DND-41 (cell line): ENCODE results near the gene CRBN.

ENCODE experiments used
- ATAC-seq: fragments of 200-7000 bp; cut with Tn5 transposase; 3 replicates; pipeline ENCODE4 v1.9.1; 2021; ENCODE audit warnings: low read depth; ENCODE audit not compliant: insufficient read depth
- DNase-seq: peaks from one replicate; pipeline ENCODE4 v3.0.0-alpha.2; 2020
- H2AFZ ChIP-seq: 2 replicates; pipeline ENCODE4 v1.6.0; 2012; ENCODE audit warnings: low read depth, low read length
- H3K27ac ChIP-seq: 2 replicates; pipeline ENCODE4 v1.5.1; 2012; ENCODE audit warnings: low read length, inconsistent platforms
- H3K27me3 ChIP-seq: fragments of 200-600 bp; sonication (generic); 2 replicates; pipeline ENCODE4 v1.6.0; 2012; ENCODE audit warnings: low read length, mild to moderate bottlenecking, inconsistent platforms; ENCODE audit not compliant: insufficient read depth, poor library complexity
- H3K36me3 ChIP-seq: 2 replicates; pipeline ENCODE4 v1.5.1; 2012; ENCODE audit warnings: low read length, inconsistent platforms; ENCODE audit not compliant: insufficient read depth
- H3K4me1 ChIP-seq: 2 replicates; pipeline ENCODE4 v1.5.1; 2012; ENCODE audit warnings: mild to moderate bottlenecking, low read length; ENCODE audit not compliant: insufficient read depth
- H3K4me2 ChIP-seq: 2 replicates; pipeline ENCODE4 v1.6.0; 2012; ENCODE audit warnings: mild to moderate bottlenecking, moderate library complexity, low read length, inconsistent platforms; ENCODE audit not compliant: insufficient read depth
- H3K4me3 ChIP-seq, 2 experiments: fragments of 200-600 bp in 1 of 2; shearing (Covaris generic) in 1 of 2; 2 replicates each; pipeline ENCODE4 v1.5.1; 2012 to 2016; ENCODE audit warnings: inconsistent platforms in 2 of 2, low read length in 2 of 2, mild to moderate bottlenecking in 2 of 2, low read depth in 1 of 2, moderate library complexity in 1 of 2
- H3K79me2 ChIP-seq: 2 replicates; pipeline ENCODE4 v1.6.0; 2012; ENCODE audit warnings: low read length, inconsistent platforms; ENCODE audit not compliant: insufficient read depth
- H3K9ac ChIP-seq: 2 replicates; pipeline ENCODE4 v1.6.0; 2012; ENCODE audit warnings: low read depth, mild to moderate bottlenecking, inconsistent platforms, low read length, moderate library complexity
- H3K9me3 ChIP-seq: 2 replicates; pipeline ENCODE4 v1.5.1; 2012; ENCODE audit warnings: low read length, moderate library complexity, mild to moderate bottlenecking, inconsistent platforms; ENCODE audit not compliant: insufficient read depth, severe bottlenecking
- H4K20me1 ChIP-seq: 2 replicates; pipeline ENCODE4 v1.6.0; 2012; ENCODE audit warnings: low read length; ENCODE audit not compliant: insufficient read depth
- CTCF ChIP-seq: IDR thresholded peaks from 2 replicates; pipeline ENCODE4 v1.5.1; 2012; ENCODE audit warnings: borderline replicate concordance, low read length, moderate library complexity, mild to moderate bottlenecking; ENCODE audit not compliant: poor library complexity, severe bottlenecking; ENCODE audit errors: extremely low read depth
- EZH2 ChIP-seq: IDR thresholded peaks from 3 replicates; pipeline ENCODE4 v1.6.1; 2012; ENCODE audit warnings: borderline replicate concordance, low read depth, mild to moderate bottlenecking, moderate library complexity, low read length, inconsistent platforms; ENCODE audit not compliant: severe bottlenecking

Gene CRBN

DNA sequence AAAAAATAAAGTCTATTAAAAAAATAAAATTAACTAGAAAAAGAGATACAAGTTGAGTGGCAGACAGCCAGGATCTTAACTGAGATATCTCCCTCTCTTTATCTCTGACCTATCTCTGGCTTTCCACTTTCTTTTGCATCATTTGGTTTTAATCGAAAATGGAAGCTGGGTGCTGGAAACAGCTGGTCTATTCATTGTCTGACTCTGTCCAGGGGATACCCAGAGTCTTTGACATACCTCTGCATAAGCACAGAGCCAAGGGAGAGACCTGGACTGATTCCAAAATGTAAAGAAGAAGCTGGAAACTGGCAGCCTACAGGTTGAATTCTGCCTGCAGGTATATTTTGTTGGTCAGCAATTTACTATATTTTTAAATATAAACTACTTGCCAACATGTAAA lies 29.6 kb upstream of the CRBN start:
- no peak overlapping the region for H3K4me3 ChIP-seq
- DNase-seq (no peak), ATAC-seq (no peak)
- no peaks in the 10 kb centered on the region for H3K4me1 ChIP-seq
- no peak overlapping the region for H3K27ac ChIP-seq
- TF ChIP-seq CTCF (no peak), EZH2 (no peak)
- H3K4me2 ChIP-seq = no peak overlapping the region
- H3K27me3 ChIP-seq = no peaks in the 10 kb centered on the region
- no peak overlapping the region for H2AFZ ChIP-seq
- H3K36me3 ChIP-seq = no peaks in the 10 kb centered on the region
- H3K9ac ChIP-seq = no peak overlapping the region
- H3K79me2 ChIP-seq = no peaks in the 10 kb centered on the region
- H4K20me1 ChIP-seq = no peaks in the 10 kb centered on the region
- H3K9me3 ChIP-seq = no peaks in the 10 kb centered on the region

GRCh38 chr3:3201611-3202010 lies 22.1 kb upstream of the CRBN start:
- Histone ChIP-seq H4K20me1 (no peaks in the 10 kb centered on the region), H3K4me2 (no peak overlapping the region), H3K9ac (no peak overlapping the region), H3K27me3 (no peaks in the 10 kb centered on the region), H3K36me3 (no peaks in the 10 kb centered on the region), H3K9me3 (no peaks in the 10 kb centered on the region), H3K4me3 (no peak overlapping the region), H3K79me2 (no peaks in the 10 kb centered on the region), H3K4me1 (no peaks in the 10 kb centered on the region), H3K27ac (no peak overlapping the region), H2AFZ (no peak overlapping the region)
- DNase-seq (no peak), ATAC-seq (no peak)
- TF ChIP-seq EZH2 (no peak), CTCF (no peak)

DNA sequence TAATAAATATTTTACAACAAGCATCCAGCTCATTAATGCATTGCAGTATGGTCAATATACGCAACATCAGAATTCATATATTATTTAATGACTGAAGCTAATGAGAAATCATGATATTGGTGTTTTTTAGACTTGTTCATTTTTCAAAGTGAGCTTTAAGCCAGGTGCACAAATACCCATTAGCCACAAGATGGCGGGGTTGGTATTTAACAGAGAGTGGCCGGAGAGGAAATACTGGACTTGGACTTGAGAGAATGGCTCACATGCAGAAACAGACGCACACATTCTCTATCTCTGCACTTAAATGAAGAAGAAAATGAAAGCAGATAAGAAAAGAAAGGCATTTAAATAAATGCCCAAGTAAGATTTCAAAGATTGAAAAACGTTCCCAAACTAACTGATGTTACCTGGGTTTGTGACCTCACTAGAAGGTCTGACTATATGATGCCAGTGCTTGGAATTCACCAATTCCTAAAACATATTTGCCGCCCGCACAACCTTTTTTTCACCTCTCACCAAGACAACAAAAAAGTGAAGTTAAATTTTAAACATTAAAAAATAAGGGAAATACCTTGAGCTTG lies 21.2 kb upstream of the CRBN start:
- H3K9ac ChIP-seq = no peak overlapping the region
- DNase-seq (peak; percentile 30), ATAC-seq (no peak)
- H4K20me1 ChIP-seq = no peaks in the 10 kb centered on the region
- no peak overlapping the region for H3K4me3 ChIP-seq
- H3K4me2 ChIP-seq = no peak overlapping the region
- H3K79me2 ChIP-seq = no peaks in the 10 kb centered on the region
- no peak overlapping the region for H2AFZ ChIP-seq
- H3K9me3 ChIP-seq = no peaks in the 10 kb centered on the region
- no peaks in the 10 kb centered on the region for H3K4me1 ChIP-seq
- H3K36me3 ChIP-seq = no peaks in the 10 kb centered on the region
- H3K27ac ChIP-seq = no peak overlapping the region
- TF ChIP-seq EZH2 (no peak), CTCF (peak; percentile 76)
- H3K27me3 ChIP-seq = no peaks in the 10 kb centered on the region

DNA sequence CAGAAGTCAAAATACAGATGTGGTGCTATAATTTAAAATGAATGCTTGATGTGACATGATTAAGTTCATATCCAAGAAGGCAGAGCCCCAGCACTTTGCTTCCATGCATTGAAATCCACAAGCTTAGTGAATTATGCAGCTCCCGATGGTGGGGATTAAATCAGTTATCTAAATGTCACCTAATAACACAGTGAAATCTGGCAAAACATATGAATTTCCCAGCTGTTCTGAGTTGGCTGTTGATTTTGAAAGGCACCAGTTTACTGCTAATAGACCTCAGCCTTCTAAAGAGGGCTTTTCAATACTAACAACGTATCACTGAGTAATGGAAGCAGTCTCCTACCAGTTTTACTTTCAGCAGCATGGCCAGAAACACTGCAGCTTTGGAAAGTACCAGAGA lies 19.8 kb upstream of the CRBN start:
- H2AFZ ChIP-seq = no peak overlapping the region
- H3K4me3 ChIP-seq = no peak overlapping the region
- no peaks in the 10 kb centered on the region for H3K79me2 ChIP-seq
- H3K9me3 ChIP-seq = no peaks in the 10 kb centered on the region
- H3K27me3 ChIP-seq = no peaks in the 10 kb centered on the region
- no peaks in the 10 kb centered on the region for H3K4me1 ChIP-seq
- no peak overlapping the region for H3K9ac ChIP-seq
- TF ChIP-seq CTCF = no peak
- TF ChIP-seq EZH2 = no peak
- ATAC-seq = no peak
- no peak overlapping the region for H3K27ac ChIP-seq
- H3K4me2 ChIP-seq = no peak overlapping the region
- no peaks in the 10 kb centered on the region for H4K20me1 ChIP-seq
- no peaks in the 10 kb centered on the region for H3K36me3 ChIP-seq
- DNase-seq = no peak
